IMR-90 (cell line): ENCODE results near the gene EXOC6B.

Experiments used
- BHLHE40 ChIP-seq: fragments of 150-350 bp; IDR thresholded peaks from 2 replicates; pipeline ENCODE4 v1.6.1; 2016; ENCODE audit warnings: mild to moderate bottlenecking, low read depth, low read length
- CEBPB ChIP-seq: IDR thresholded peaks from 2 replicates; pipeline ENCODE4 v1.6.1; 2012; ENCODE audit warnings: low read depth, low read length, improper control_type of control experiment
- CHD1 ChIP-seq: IDR thresholded peaks from 2 replicates; pipeline ENCODE4 v1.6.1; 2012; ENCODE audit warnings: low read depth, low read length, improper control_type of control experiment
- MAFK ChIP-seq: IDR thresholded peaks from 2 replicates; pipeline ENCODE4 v1.6.1; 2012; ENCODE audit warnings: low read depth, low read length, improper control_type of control experiment
- MAZ ChIP-seq: IDR thresholded peaks from 2 replicates; pipeline ENCODE4 v1.6.1; 2012; ENCODE audit warnings: low read depth, mild to moderate bottlenecking, low read length, improper control_type of control experiment, moderate library complexity, borderline replicate concordance
- POLR2A ChIP-seq: IDR thresholded peaks from 2 replicates; pipeline ENCODE4 v1.6.1; 2012; ENCODE audit warnings: mild to moderate bottlenecking, low read depth, low read length
- RAD21 ChIP-seq: IDR thresholded peaks from 2 replicates; pipeline ENCODE4 v1.6.1; 2012; ENCODE audit warnings: low read length, improper control_type of control experiment
- RCOR1 ChIP-seq: IDR thresholded peaks from 2 replicates; pipeline ENCODE4 v1.6.1; 2012; ENCODE audit warnings: mild to moderate bottlenecking, low read length, improper control_type of control experiment; ENCODE audit not compliant: insufficient replicate concordance
- RFX5 ChIP-seq: IDR thresholded peaks from 2 replicates; pipeline ENCODE4 v1.8.0; 2012; ENCODE audit warnings: low read depth, mild to moderate bottlenecking, low read length, moderate library complexity
- TF ChIP-seq, protein P1 (sequence below): conservative IDR thresholded peaks from 2 replicates; pipeline ENCODE4 v1.5.1; 2012; ENCODE audit warnings: mild to moderate bottlenecking, low read depth, low read length, improper control_type of control experiment

DNA sequence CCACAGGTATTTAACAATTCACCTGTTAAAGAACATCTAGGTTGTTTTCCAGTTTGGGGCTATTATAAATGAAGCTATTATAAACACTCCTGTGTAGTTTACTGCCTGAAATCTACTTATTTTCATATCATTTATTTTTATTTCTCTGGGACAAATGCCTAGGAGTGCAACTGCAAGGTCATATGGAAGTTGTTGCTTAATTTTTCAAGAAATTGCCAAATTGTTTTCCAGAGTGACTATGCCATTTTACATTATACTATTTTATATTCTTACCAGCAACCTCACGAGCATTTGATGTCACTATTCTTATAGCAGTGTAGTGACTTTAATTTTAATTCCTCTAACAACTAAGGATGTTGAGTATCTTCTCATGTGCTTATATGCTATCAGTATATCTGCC, 298.4 kb downstream of the EXOC6B start:
- TF ChIP-seq, protein P1, sequence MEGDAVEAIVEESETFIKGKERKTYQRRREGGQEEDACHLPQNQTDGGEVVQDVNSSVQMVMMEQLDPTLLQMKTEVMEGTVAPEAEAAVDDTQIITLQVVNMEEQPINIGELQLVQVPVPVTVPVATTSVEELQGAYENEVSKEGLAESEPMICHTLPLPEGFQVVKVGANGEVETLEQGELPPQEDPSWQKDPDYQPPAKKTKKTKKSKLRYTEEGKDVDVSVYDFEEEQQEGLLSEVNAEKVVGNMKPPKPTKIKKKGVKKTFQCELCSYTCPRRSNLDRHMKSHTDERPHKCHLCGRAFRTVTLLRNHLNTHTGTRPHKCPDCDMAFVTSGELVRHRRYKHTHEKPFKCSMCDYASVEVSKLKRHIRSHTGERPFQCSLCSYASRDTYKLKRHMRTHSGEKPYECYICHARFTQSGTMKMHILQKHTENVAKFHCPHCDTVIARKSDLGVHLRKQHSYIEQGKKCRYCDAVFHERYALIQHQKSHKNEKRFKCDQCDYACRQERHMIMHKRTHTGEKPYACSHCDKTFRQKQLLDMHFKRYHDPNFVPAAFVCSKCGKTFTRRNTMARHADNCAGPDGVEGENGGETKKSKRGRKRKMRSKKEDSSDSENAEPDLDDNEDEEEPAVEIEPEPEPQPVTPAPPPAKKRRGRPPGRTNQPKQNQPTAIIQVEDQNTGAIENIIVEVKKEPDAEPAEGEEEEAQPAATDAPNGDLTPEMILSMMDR = no peak
- TF ChIP-seq CEBPB (no peak), POLR2A (no peak), RAD21 (no peak), RCOR1 (no peak), RFX5 (no peak), MAZ (no peak), BHLHE40 (no peak), CHD1 (no peak), MAFK (no peak)
